Neutrophil (primary cell): Measurements from ENCODE around the gene TECTB.
"Not testable (repeated sequence)": the region's sequence is repeated elsewhere in the genome, so short reads cannot be mapped to it uniquely, and the experiment has no call there.

Experiments
- H3K27ac ChIP-seq: fragments of 200-600 bp; sonication (generic); 2 replicates; pipeline ENCODE4 v1.5.1; 2016; ENCODE audit warnings: mild to moderate bottlenecking, moderate library complexity
- H3K27me3 ChIP-seq: fragments of 200-600 bp; sonication (generic); 2 replicates; pipeline ENCODE4 v1.6.0; 2016; ENCODE audit warnings: mild to moderate bottlenecking
- H3K36me3 ChIP-seq: fragments of 200-600 bp; sonication (generic); 2 replicates; pipeline ENCODE4 v1.5.1; 2017
- H3K4me1 ChIP-seq, 2 experiments: fragments of 200-600 bp in 1 of 2; sonication (generic) in 1 of 2; 1 replicate in 1 of 2; 2 replicates in 1 of 2; pipeline versions ENCODE4 v1.5.1 to v1.6.1; 2013 to 2016; ENCODE audit warnings: low read depth in 1 of 2, low read length in 1 of 2, mild to moderate bottlenecking in 1 of 2, moderate library complexity in 1 of 2; ENCODE audit not compliant: control insufficient read depth in 1 of 2, insufficient read depth in 1 of 2
- H3K4me3 ChIP-seq, 2 experiments: fragments of 200-600 bp in 1 of 2; sonication (generic) in 1 of 2; 1 replicate in 1 of 2; 2 replicates in 1 of 2; pipeline ENCODE4 v1.5.1; 2013 to 2016; ENCODE audit warnings: low read depth in 1 of 2, low read length in 1 of 2, mild to moderate bottlenecking in 1 of 2, moderate library complexity in 1 of 2
- H3K9me3 ChIP-seq: fragments of 200-600 bp; sonication (generic); 2 replicates; pipeline ENCODE4 v1.5.1; 2016
- CTCF ChIP-seq: fragments of 200-600 bp; sonication (generic); IDR thresholded peaks from 2 replicates; pipeline ENCODE4 v1.5.1; 2016; ENCODE audit warnings: antibody characterized with exemption

The TECTB gene

DNA sequence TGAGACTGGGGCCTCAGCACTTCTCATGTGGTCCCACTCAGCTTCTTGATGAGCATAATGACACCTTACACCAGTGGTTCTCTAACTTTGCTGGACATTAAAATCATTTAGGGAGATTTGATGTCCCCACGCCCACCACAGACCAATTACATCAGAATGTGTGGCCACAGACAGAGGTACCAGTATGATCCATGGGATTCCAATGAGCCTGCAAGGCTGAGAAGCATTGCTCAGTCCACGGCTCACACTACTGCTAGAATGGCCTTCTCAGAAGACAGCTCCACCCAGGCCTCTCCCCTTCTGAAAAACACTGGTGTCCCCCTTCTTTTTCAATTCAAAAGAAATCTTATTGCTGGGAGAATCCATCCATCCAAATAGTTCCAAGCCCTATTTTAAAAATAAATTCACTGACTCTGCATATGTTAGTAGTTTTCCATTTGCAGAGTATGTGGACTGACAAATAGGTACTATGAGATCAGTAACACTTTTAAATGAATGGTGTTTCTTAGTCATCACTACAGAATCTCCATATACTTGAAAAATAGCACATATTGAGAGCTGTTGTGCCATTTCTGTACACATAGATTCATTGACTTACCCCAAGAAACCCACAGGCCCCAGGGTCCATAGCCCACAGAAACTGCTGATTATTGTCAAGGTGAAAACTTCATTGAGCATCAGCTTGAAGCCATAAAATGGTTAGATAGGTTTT, 34.5 kb upstream of the TECTB start:
- no peaks in the 10 kb centered on the region for H3K9me3 ChIP-seq
- peaks cover 5% of the 10 kb centered on the region for H3K27me3 ChIP-seq
- H3K27ac ChIP-seq, result no peak overlapping the region
- no peak for TF ChIP-seq CTCF
- no peaks in the 10 kb centered on the region for H3K36me3 ChIP-seq
- no peaks in the 10 kb centered on the region for H3K4me1 ChIP-seq
- no peak overlapping the region for H3K4me3 ChIP-seq

GRCh38 chr10:112249722-112250121, 33.5 kb upstream of the TECTB start:
- Histone ChIP-seq H3K4me1 (no peaks in the 10 kb centered on the region), H3K9me3 (no peaks in the 10 kb centered on the region), H3K27me3 (peaks cover 5% of the 10 kb centered on the region), H3K4me3 (no peak overlapping the region), H3K36me3 (no peaks in the 10 kb centered on the region), H3K27ac (no peak overlapping the region)
- no peak for TF ChIP-seq CTCF

GRCh38 chr10:112250555-112250954, 32.6 kb upstream of the TECTB start:
- Histone ChIP-seq H3K9me3 (no peaks in the 10 kb centered on the region), H3K27me3 (no peaks in the 10 kb centered on the region), H3K36me3 (no peaks in the 10 kb centered on the region), H3K4me1 (no peaks in the 10 kb centered on the region), H3K4me3 (no peak overlapping the region), H3K27ac (no peak overlapping the region)
- TF ChIP-seq CTCF, result no peak

GRCh38 chr10:112251238-112251637, 32.0 kb upstream of the TECTB start:
- not testable (repeated sequence) for H3K27me3 ChIP-seq, H3K36me3 ChIP-seq, H3K27ac ChIP-seq, H3K4me1 ChIP-seq, H3K4me3 ChIP-seq, H3K9me3 ChIP-seq

DNA sequence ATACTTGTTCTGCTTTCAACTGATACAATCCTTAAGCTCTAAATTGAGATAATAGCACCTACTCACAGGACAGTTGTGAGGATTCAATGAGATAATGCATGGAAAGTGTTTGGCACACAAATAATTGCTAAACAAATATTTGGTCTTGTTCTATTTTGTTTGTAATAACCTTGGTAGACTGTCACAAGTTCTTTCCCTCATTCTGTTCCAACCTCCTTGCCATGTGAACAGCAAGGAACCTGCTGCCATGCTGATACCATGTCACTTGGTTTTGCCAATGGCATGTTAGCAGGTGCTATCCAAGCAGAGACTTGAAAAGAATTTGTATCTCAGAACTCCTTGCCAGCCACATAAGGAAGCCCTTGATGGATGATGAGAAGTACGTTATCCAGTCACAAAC, 24.8 kb upstream of the TECTB start:
- no peak for TF ChIP-seq CTCF
- no peak overlapping the region for H3K27ac ChIP-seq
- H3K4me3 ChIP-seq, result no peak overlapping the region
- no peaks in the 10 kb centered on the region for H3K4me1 ChIP-seq
- H3K36me3 ChIP-seq, result no peaks in the 10 kb centered on the region
- H3K9me3 ChIP-seq, result no peaks in the 10 kb centered on the region
- H3K27me3 ChIP-seq, result no peaks in the 10 kb centered on the region

DNA sequence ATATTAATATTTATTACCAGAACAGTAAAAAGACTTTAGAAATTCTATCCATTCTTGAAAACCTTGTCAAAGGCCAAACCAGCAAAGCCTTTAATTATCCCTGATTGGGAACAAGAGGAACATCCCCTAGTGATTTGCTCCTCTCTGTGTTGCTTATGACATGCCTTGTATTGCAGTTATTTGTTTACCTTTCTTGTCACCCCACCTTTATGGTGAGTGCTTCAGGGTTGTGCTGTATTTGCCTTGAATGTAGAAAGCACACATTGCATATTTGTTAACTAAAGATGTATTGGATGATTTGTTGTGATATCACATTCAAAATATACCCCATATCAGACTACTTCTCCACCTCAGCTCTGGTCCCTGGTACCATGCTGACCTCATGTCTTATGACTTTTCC, 23.5 kb upstream of the TECTB start:
- no peaks in the 10 kb centered on the region for H3K9me3 ChIP-seq
- no peaks in the 10 kb centered on the region for H3K4me1 ChIP-seq
- no peak overlapping the region for H3K27ac ChIP-seq
- TF ChIP-seq CTCF, result no peak
- no peak overlapping the region for H3K4me3 ChIP-seq
- no peaks in the 10 kb centered on the region for H3K27me3 ChIP-seq
- H3K36me3 ChIP-seq, result no peaks in the 10 kb centered on the region
